D721Med (cell line): ENCODE measurements around the gene CCNL2.

Source experiments
- DNase-seq: peaks from one replicate; pipeline ENCODE4 v3.0.0; 2011; ENCODE audit warnings: low spot score; ENCODE audit not compliant: insufficient read length
- FAIRE-seq: peaks from 2 replicates; lab custom pipeline; 2011; peaks lifted over from hg19 to GRCh38; lab: Jason Lieb, UNC
- TF ChIP-seq, protein P1 (sequence below): IDR thresholded peaks from 2 replicates; pipeline ENCODE4 v1.5.1; 2012; ENCODE audit warnings: mild to moderate bottlenecking, control low read depth; ENCODE audit not compliant: insufficient read depth; ENCODE audit errors: missing control alignments

The CCNL2 gene

DNA sequence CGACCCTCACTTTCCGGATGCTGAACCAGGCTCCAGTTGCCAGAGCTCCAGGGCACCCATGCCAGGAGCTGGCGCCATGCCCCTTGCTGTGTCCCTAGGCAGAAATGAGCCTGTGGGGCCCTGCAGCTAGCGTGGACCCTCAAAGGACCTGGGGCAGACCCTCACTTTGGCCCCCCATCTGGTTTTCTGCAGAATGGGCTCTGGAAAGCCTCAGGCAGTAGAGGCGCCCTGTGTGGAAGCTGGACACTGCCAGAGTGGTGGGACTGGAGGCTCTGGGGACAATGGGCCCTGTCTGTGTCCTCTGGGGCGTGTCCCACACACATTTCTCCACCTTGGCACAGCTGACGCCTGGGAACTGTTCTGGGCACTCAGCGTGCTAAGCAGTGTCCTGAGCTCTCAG is 17.8 kb downstream of the CCNL2 start:
- DNase-seq (no peak), FAIRE-seq (no peak)
- TF ChIP-seq, protein P1, sequence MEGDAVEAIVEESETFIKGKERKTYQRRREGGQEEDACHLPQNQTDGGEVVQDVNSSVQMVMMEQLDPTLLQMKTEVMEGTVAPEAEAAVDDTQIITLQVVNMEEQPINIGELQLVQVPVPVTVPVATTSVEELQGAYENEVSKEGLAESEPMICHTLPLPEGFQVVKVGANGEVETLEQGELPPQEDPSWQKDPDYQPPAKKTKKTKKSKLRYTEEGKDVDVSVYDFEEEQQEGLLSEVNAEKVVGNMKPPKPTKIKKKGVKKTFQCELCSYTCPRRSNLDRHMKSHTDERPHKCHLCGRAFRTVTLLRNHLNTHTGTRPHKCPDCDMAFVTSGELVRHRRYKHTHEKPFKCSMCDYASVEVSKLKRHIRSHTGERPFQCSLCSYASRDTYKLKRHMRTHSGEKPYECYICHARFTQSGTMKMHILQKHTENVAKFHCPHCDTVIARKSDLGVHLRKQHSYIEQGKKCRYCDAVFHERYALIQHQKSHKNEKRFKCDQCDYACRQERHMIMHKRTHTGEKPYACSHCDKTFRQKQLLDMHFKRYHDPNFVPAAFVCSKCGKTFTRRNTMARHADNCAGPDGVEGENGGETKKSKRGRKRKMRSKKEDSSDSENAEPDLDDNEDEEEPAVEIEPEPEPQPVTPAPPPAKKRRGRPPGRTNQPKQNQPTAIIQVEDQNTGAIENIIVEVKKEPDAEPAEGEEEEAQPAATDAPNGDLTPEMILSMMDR = no peak

DNA sequence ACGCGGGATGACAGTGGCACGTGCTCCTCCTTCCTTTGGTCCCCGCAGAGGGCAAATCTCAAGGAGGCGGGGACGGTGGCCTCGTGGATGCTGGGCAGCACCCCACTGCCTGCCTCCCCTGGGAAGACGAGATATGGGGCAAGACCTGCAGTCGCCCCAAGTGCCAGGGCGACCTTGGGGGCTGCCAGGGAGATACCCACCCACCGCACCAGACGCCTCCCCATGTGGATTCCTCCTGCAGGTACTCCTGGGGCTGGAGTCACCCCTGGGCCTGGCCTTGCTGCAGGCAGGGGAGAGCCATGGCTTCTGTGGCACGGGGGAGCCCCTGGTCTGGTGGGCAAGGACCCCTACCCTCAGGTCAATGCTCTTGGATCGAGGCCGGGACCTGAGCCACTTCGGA is 18.3 kb downstream of the CCNL2 start:
- DNase-seq (no peak), FAIRE-seq (no peak)
- TF ChIP-seq, protein P1 = no peak

DNA sequence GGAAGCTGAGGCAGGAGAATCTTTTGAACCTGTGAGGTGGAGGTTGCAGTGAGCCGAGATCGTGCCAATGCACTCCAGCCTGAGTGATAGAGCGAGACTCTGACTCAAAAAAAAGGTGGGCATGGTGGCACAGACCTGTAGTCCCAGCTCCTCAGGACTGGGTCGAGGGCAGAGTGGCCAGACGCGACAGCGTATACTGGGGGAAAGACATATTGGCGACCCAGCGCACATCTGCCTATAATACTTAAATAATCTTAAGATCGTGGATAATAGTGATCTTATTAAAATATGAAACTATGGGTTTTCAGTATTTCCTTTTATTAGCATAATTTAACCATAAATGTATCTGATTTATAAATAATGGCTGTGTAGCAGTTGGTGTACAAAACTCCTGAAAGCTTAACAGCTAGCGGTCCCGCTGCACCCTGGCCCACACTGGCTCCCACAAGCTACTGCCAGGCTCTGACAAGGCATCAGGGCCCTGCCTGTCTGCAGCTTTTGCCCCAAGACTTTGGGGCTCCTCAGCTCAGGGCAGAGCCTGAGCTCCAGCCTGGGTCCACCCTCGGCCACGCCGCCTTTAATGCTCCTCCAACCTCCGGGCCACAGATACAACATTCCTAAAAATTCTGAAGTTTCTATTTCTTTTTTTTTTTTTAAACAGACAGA is 21.5 kb downstream of the CCNL2 start:
- TF ChIP-seq, protein P1 = no peak
- DNase-seq (no peak), FAIRE-seq (no peak)

DNA sequence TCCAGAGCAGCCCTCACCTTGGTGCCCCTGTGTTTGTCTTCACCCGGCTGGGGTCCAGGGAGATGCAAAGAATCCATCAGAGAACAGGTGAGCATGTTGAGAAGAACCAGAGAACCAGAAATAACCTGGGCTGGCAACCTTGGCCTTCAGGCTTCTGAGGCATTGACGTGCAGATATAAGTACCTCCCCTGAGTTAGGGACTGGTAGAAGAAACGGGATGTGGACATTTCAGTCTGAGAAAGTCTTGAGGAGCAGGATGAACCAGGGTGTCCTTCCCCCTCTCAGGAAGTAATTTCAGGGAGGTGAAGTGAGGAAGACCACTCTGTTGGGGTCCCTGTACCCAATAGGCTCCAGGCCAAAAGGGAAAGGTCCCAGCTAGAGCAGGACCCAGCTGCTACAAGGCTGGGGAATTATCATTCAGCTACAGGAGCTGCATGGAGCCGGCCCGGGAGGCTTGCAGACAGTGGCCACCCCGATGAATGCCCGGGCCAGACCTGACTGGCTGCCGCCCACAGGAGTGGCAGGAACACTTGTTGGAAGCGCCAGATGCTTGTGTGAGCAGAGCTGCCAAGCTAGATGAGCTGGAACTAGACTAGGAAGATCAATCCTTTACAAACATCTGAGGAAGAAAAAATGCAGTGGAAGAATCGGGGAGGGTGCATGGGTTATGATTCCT is 22.4 kb downstream of the CCNL2 start:
- FAIRE-seq (no peak), DNase-seq (no peak)
- TF ChIP-seq, protein P1 = no peak

DNA sequence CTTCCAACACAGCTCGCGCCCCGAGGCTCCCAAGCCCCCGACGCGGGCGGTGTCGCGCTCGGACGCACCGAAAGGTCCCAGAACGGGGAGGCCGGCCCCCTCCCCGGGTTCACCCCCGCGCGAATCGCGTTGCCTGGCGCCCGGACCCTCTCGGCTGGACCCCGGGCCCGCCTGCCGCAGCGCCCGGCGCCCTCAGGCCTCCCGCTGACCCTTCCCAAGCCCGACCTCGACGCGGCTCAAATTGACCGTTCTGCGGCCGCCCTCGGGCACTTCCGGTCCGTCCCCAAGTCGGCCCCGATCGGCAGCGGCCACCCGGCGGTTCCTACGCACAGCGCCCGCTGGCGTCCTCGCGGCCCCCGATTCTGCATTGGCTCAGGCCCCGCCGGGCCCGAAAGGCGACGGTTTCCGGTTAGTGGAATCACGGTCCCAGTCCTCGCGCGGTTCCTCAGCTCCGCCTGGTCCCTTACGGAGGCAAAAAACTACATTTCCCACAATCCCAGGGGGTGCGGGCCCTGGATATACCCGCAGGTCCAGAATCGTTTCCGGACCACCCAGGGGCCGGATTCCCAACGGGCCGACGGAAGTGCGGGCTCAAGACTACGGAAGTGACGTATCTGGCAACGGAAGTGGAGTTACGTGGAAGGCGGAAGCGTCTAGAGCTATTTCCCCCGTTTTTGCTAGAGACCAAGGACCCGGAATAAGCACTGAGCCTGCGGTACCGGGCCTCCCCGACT is 24.0 kb downstream of the CCNL2 start, which contains the start of gene AURKAIP1:
TSS of gene AURKAIP1 (minus strand) at position 279 of the 734 bp plus-strand sequence. CDS start 451 bp downstream, outside the sequence.
- TF ChIP-seq, protein P1 = no peak
- FAIRE-seq = no peak
- DNase-seq = peak; percentile 81

DNA sequence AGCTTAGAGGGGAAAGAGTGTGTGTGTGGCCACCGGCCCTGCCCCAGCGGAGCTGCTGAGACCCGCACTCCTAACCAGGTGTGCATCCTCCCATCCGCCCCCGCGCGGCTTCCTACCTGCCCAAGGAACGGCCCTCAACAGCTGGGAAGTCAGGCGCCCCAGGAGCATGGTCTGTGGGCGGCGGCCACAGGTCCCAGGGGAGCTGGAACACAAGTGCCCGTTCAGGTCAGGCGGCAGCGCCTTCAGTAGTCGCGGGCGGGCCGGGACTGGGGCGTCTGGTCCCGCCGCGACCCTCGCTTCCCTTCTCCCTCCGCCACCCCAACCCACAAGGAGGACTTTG is 24.6 kb downstream of the CCNL2 start:
- TF ChIP-seq, protein P1 = no peak
- no peak for DNase-seq
- no peak for FAIRE-seq
